ENCODE measurements around the gene SMARCB1.

The SMARCB1 gene

DNA sequence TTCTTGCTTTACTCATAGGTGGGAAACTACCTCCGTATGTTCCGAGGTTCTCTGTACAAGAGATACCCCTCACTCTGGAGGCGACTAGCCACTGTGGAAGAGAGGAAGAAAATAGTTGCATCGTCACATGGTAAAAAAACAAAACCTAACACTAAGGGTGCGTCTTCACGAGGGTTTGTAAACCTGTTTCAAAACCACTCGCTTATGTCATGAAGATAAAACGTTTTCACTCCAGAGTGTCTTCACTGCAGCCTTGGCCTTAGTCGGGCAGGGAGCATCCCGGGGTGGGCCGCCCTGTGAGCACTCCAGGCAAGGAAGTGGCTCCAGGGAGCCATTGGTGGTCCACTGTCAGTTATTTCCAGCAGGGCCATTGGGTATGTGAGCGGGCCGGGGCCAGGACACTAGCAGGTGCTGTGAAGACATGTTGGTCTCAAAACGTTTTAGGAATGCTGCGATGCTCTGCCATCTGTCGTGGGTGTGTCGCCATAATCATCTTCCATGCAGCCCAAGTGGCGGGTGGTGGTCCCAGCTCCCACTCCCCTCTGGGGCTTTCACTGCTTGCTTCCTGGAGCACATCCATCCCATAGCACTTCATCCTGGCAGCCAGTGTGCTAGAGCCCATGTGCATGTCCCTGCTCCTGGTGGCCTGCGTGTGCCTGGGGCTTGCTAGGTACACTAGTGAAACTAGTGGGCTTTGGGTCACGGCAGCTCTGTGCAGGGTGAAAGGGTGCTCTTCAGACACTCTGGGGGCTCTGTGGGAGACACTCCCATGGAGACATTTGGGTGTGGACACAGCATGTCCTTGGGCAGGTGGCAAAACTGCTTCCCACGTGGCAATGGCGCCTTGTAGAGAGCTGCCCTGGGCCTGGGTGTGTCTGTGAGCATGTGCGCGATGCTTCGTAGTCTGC, 5.2 kb downstream of the SMARCB1 start:
- no peaks in the 10 kb centered on the region for H3K9me3 ChIP-seq (ENCODE audit: severe bottlenecking)
- H3K27me3 ChIP-seq (ENCODE audit: insufficient read depth, poor library complexity, severe bottlenecking) = no peaks in the 10 kb centered on the region
- H3K36me3 ChIP-seq (ENCODE audit: low read depth) = peaks cover 76% of the 10 kb centered on the region
- no peak overlapping the region for H3K27ac ChIP-seq (ENCODE audit: poor library complexity, severe bottlenecking)
- no peaks in the 10 kb centered on the region for H3K4me1 ChIP-seq (ENCODE audit: insufficient read depth, poor library complexity, severe bottlenecking)
- DNase-seq (ENCODE audit: low spot score) (no peak), ATAC-seq (ENCODE audit: low read depth) (no peak)
- no peak overlapping the region for H3K4me3 ChIP-seq (ENCODE audit: severe bottlenecking)
- TF ChIP-seq, protein P1, sequence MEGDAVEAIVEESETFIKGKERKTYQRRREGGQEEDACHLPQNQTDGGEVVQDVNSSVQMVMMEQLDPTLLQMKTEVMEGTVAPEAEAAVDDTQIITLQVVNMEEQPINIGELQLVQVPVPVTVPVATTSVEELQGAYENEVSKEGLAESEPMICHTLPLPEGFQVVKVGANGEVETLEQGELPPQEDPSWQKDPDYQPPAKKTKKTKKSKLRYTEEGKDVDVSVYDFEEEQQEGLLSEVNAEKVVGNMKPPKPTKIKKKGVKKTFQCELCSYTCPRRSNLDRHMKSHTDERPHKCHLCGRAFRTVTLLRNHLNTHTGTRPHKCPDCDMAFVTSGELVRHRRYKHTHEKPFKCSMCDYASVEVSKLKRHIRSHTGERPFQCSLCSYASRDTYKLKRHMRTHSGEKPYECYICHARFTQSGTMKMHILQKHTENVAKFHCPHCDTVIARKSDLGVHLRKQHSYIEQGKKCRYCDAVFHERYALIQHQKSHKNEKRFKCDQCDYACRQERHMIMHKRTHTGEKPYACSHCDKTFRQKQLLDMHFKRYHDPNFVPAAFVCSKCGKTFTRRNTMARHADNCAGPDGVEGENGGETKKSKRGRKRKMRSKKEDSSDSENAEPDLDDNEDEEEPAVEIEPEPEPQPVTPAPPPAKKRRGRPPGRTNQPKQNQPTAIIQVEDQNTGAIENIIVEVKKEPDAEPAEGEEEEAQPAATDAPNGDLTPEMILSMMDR (IDR thresholded peaks at IDR 0.05; ENCODE audit: poor library complexity, severe bottlenecking) = no peak

DNA sequence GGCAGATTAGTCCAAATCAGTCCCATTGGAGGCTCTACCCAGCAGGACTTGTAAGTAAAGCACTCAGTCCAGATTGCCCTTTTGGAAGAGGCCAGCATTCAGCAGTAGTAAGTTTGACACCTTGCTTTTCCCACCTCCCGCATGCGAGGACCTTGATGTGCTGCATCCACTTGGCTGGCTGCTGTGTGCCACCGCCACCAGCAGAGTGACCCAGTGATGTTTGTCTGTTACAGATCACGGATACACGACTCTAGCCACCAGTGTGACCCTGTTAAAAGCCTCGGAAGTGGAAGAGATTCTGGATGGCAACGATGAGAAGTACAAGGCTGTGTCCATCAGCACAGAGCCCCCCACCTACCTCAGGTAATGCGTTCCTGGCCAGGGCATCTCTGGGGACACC, 6.6 kb downstream of the SMARCB1 start:
- TF ChIP-seq, protein P1 (IDR thresholded peaks at IDR 0.05; ENCODE audit: poor library complexity, severe bottlenecking) = no peak
- H3K36me3 ChIP-seq (ENCODE audit: low read depth) = peaks cover 82% of the 10 kb centered on the region
- DNase-seq (ENCODE audit: low spot score) (no peak), ATAC-seq (ENCODE audit: low read depth) (no peak)
- H3K4me1 ChIP-seq (ENCODE audit: insufficient read depth, poor library complexity, severe bottlenecking) = no peaks in the 10 kb centered on the region
- no peak overlapping the region for H3K4me3 ChIP-seq (ENCODE audit: severe bottlenecking)
- H3K9me3 ChIP-seq (ENCODE audit: severe bottlenecking) = no peaks in the 10 kb centered on the region
- no peaks in the 10 kb centered on the region for H3K27me3 ChIP-seq (ENCODE audit: insufficient read depth, poor library complexity, severe bottlenecking)
- no peak overlapping the region for H3K27ac ChIP-seq (ENCODE audit: poor library complexity, severe bottlenecking)

DNA sequence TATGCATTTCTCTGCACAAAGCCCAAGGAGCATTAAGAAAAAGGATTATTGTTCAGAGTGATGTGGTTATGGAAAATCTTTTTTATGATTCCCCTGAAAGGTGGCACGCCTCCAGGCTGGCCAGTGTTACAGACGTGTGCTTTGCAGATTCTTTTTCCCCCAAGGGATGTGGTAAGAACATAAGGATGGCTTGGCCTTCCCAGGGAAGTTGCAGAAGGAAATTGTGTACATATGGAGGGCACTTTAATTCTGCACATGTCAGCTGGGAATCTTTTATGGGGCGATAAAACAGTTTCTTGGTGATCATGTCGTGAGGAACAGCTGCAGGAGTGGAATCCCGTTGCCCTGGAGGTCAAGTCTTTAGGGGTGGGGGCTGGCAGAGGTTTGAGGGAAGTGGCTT, 9.7 kb downstream of the SMARCB1 start:
- Histone ChIP-seq H3K4me1 (ENCODE audit: insufficient read depth, poor library complexity, severe bottlenecking) (no peaks in the 10 kb centered on the region), H3K4me3 (ENCODE audit: severe bottlenecking) (no peak overlapping the region), H3K9me3 (ENCODE audit: severe bottlenecking) (no peaks in the 10 kb centered on the region), H3K27ac (ENCODE audit: poor library complexity, severe bottlenecking) (no peak overlapping the region), H3K27me3 (ENCODE audit: insufficient read depth, poor library complexity, severe bottlenecking) (no peaks in the 10 kb centered on the region), H3K36me3 (ENCODE audit: low read depth) (peaks cover 74% of the 10 kb centered on the region)
- ATAC-seq (ENCODE audit: low read depth) (no peak), DNase-seq (ENCODE audit: low spot score) (no peak)
- TF ChIP-seq, protein P1 (IDR thresholded peaks at IDR 0.05; ENCODE audit: poor library complexity, severe bottlenecking) = no peak

DNA sequence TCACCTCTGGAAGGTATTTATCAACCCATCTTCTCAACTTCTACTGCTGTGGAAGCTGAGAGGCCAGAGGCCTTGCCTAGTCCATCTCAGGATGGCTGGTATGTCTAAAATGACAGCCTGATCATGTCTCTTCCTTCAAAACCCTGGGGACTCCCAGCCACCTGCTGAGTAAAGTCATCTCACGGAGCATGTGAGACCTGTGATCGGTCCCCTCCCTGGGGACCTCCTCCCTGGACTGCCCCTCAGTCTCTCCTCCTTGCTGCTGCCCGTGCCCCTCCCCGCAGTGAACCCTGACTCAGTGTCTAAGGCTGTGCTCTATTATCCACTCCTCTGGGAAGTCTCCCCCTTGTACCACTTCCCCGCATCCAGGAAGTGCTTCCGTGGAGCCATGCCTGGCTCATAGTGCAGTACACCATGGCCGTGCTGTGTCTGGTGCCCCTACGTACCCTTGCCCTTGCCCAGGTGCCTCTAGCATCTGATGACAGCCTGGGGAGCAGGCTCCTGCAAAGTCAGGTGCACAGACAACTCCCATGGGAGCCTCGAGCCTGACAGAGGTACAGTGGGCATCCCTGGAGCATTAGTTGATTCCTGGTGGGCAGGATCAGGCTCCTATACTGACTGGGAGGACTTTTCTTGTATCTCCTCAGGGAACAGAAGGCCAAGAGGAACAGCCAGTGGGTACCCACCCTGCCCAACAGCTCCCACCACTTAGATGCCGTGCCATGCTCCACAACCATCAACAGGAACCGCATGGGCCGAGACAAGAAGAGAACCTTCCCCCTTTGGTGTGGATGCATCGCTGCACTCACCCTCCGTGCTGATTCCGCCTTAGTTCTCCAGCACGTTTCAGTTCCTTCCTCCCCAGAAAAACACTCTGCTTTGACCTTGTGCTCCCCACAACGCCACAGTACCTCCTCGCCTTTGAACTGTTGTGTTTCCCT, 13.8 kb downstream of the SMARCB1 start:
- Histone ChIP-seq H3K4me3 (ENCODE audit: severe bottlenecking) (no peak overlapping the region), H3K36me3 (ENCODE audit: low read depth) (peaks cover 79% of the 10 kb centered on the region), H3K4me1 (ENCODE audit: insufficient read depth, poor library complexity, severe bottlenecking) (no peaks in the 10 kb centered on the region), H3K9me3 (ENCODE audit: severe bottlenecking) (no peaks in the 10 kb centered on the region), H3K27me3 (ENCODE audit: insufficient read depth, poor library complexity, severe bottlenecking) (no peaks in the 10 kb centered on the region), H3K27ac (ENCODE audit: poor library complexity, severe bottlenecking) (no peak overlapping the region)
- ATAC-seq (ENCODE audit: low read depth) (no peak), DNase-seq (ENCODE audit: low spot score) (no peak)
- TF ChIP-seq, protein P1 (IDR thresholded peaks at IDR 0.05; ENCODE audit: poor library complexity, severe bottlenecking) = no peak

Measured in RWPE2 (cell line).